GM18858 (cell line): ENCODE measurements around the gene SYNE2.

Experiments
- ATAC-seq: cut with Tn5 transposase; IDR thresholded peaks from one replicate; pipeline ENCODE4 v1.9.1; 2021; ENCODE audit not compliant: unreplicated experiment

Gene SYNE2

GRCh38 chr14:64064447-64064846 lies 211.6 kb downstream of the SYNE2 start:
- no peak for ATAC-seq

DNA sequence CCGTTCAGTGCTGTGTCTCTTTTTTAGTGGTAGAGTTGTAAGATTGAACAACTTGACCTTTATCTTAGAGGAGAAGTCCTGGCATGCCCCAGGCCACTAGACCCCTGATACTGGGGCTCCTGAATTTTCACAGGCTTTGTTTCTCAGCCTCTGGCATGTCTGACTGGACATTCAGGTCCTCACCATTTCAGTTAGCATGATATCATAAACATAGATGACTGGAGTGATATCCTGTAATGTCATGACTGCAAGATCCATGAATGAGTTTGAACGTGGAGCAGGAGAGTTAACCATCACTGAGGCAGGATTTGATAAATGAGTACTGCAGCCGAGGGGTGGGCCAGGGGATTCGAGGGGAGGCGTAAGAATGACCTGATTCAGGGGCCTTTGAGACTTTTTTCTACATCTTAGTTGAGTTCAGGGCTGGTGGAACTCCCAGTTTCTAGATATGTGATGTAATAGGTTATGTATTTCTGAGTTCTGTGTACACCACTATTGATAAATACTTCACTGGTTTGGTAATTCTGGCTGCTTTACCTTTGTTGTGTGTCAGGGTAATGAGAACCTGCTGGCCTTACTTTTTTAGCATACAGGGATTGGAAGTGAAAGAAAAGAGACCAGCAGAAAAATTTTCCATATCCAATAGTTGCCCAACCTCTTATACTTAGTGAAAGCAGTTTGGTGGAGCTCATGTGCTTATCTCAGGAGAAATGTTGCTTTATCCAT lies 217.0 kb downstream of the SYNE2 start:
- ATAC-seq = no peak

- ATAC-seq = no peak
Measured at GRCh38 chr14:64074961-64075612, 222.3 kb downstream of the SYNE2 start.

DNA sequence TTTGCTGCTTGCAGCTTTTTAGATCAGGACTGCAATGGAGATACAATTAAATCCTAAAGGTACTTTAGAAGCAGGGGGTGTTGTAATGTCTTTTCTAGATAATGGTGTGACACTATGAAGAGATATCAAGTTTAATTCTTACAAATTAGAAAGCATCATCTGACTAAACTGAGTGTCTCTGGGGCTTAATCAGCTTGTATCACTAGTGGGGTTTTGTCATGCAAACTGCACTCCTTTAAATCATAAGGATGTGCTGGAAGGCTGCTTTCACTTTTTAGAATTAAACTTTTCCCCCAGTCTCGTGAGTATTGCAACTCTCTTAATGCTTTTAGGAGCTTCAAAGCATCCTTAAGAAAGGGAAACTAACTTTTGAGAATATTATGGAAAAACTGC lies 222.8 kb downstream of the SYNE2 start:
- ATAC-seq = no peak

DNA sequence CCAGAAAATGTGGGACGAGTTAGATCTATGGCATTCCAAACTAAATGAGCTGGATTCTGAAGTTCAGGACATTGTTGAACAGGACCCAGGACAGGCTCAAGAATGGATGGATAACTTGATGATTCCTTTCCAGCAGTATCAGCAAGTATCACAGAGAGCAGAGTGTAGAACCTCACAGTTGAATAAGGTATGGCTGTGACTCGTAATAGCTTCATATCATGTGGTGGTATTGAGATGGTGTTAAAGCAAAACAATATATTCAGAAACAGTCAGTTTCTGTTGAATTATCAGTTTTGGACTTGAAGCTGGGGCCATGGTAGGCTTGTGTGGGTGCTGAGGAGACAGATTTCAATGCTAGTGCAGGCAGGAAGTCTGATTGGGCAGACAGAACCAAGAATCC lies 227.6 kb downstream of the SYNE2 start:
- no peak for ATAC-seq

- ATAC-seq = no peak
Measured at GRCh38 chr14:64081174-64081746, 228.5 kb downstream of the SYNE2 start.

GRCh38 chr14:64082837-64083236 lies 230.0 kb downstream of the SYNE2 start:
- ATAC-seq = no peak

- no peak for ATAC-seq
Measured at GRCh38 chr14:64088647-64088964, 235.8 kb downstream of the SYNE2 start.

GRCh38 chr14:64089920-64090319 lies 237.1 kb downstream of the SYNE2 start:
- ATAC-seq = no peak

GRCh38 chr14:64091217-64091616 lies 238.4 kb downstream of the SYNE2 start:
- no peak for ATAC-seq

- ATAC-seq = no peak
Measured at GRCh38 chr14:64092338-64092737, 239.5 kb downstream of the SYNE2 start.

GRCh38 chr14:64092940-64093339 lies 240.1 kb downstream of the SYNE2 start:
- ATAC-seq = no peak

DNA sequence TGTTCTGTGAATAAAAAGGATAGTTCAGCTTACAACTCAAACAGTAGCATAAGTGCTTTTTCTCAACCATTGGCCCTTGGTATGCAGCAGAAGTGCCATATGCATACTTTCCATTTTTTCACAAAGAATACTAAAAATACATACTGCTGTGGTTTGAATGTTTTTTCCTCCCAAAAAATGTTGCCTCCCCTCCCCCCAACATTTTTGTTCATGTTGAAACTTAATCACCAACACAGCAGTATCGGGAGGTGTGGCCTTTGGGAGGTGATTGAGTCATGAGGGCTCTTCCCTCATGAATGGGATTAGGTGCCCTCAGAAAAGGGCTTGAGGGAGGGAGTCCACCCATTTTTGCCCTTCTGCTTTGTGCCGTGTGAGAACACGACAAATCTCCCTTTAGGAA lies 242.8 kb downstream of the SYNE2 start:
- ATAC-seq = no peak

- ATAC-seq = no peak
Measured at GRCh38 chr14:64098120-64098519, 245.3 kb downstream of the SYNE2 start.

GRCh38 chr14:64107438-64107837 lies 254.6 kb downstream of the SYNE2 start:
- no peak for ATAC-seq

GRCh38 chr14:64109819-64110554 lies 257.2 kb downstream of the SYNE2 start:
- ATAC-seq = no peak

DNA sequence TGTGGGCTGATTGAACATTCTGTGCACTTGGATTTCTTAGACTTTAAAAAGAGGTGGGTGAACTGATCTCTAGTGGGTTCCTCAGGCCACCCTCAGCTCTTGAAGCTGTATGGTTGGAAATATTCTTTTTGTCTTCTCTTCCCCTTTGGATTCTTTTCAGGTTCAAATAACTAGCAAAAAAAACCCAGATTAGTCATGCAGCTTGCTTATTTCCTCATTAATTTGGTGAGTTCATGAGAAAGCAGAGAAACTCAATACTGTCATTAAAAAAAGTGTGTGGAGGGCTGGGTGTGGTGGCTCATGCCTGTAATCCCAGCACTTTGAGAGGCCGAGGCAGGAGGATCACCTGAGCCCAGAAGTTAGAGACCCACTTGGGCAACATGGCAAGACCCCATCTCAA lies 258.0 kb downstream of the SYNE2 start:
- no peak for ATAC-seq

GRCh38 chr14:64112867-64113678 lies 260.3 kb downstream of the SYNE2 start:
- ATAC-seq = no peak

GRCh38 chr14:64114166-64114565 lies 261.4 kb downstream of the SYNE2 start:
- no peak for ATAC-seq

GRCh38 chr14:64114796-64115195 lies 262.0 kb downstream of the SYNE2 start:
- no peak for ATAC-seq

DNA sequence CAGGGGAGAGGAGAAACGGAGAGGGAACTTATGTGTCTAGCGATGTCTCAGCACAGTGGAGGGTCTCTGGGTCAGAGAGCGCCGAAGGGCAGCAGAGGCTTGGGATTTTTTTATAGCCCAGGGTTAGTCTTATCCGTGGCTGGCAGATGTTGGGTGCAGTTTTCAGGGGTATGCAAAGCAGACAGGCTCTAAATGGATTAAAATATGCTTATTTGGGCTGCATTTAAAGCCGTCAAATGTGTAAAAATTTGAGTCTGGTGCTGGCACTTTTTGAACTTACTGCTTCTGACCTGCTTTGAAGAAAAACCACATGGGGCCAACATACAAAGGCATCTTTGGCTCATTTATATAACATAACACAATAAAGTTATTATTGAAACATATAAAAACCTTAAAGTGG lies 262.6 kb downstream of the SYNE2 start:
- ATAC-seq = no peak
